Right lobe of liver (tissue), 6 donors: Measurements from ENCODE around the gene MIDN. TPM values are rescaled to one million over a fixed set of nuclear protein-coding genes. Genes with fewer than 3 reads are reported as not detected.

ENCODE experiments used
- ATAC-seq, 4 donors: fragments of 200-7000 bp; cut with Tn5 transposase; one replicate each; pipeline ENCODE4 v1.9.1; 2020; ENCODE audit warnings: mild to moderate bottlenecking in 4 of 4, moderate library complexity in 4 of 4
- DNase-seq, 3 donors: peaks; one replicate each; pipeline ENCODE4 v3.0.0-alpha.2; 2020
- H3K27ac ChIP-seq, 3 donors: fragments of 200-600 bp; one replicate each; pipeline ENCODE4 v1.8.0; 2022
- H3K27me3 ChIP-seq, 2 donors: fragments of 200-600 bp; one replicate each; pipeline ENCODE4 v1.8.0; 2022
- H3K36me3 ChIP-seq, 4 donors: fragments of 200-600 bp; sonication (generic) in 1 of 4; one replicate each; pipeline versions ENCODE4 v1.5.1 to v1.8.0; 2017 to 2022; ENCODE audit warnings: control low read depth in 1 of 4
- H3K4me1 ChIP-seq, 4 donors: fragments of 200-600 bp; sonication (generic) in 1 of 4; one replicate each; pipeline versions ENCODE4 v1.5.1 to v1.8.0; 2017 to 2022; ENCODE audit warnings: control low read depth in 1 of 4
- H3K4me3 ChIP-seq, 3 donors: fragments of 200-600 bp; one replicate each; pipeline ENCODE4 v1.8.0; 2022
- H3K9me3 ChIP-seq, 4 donors: fragments of 200-600 bp; sonication (generic) in 1 of 4; one replicate each; pipeline versions ENCODE4 v1.5.1 to v1.8.0; 2017 to 2022; ENCODE audit warnings: control low read depth in 1 of 4
- POLR2A ChIP-seq: fragments of 450-650 bp; IDR thresholded peaks from one replicate; pipeline ENCODE4 v1.6.1; 2017; ENCODE audit warnings: antibody characterized with exemption, mild to moderate bottlenecking
- WGBS: methylation state at CpG from one replicate; pipeline ENCODE4 v1.1.6; 2018; ENCODE audit warnings: low coverage, low lambda C conversion rate; ENCODE audit not compliant: insufficient coverage; ENCODE audit errors: missing lambda C conversion rate; 5-methylcytosine and 5-hydroxymethylcytosine counted together
- intact Hi-C, 2 donors: fragments of 100-400 bp; cut with DNase I; formaldehyde crosslinking; loops; one replicate each; pipeline versions ENCODE4 v1.11.2 to v1.14.1; 2022
- total RNA-seq, 6 experiments: library from RNA; depleted of rRNA in 2 of 6; stranded (reverse); fragments of >200 nt in 2 of 6; fragmentation: NEBNext Ultra II Directional in 3 of 6; extraction: Animal tissue kit (Norgen Biotek cat#: 25700) in 3 of 6; gene quantifications; one replicate each; pipeline versions ENCODE4 v1.1.0 to v1.2.4, GENCODE V29; 2016 to 2023
- TF ChIP-seq, protein P1 (sequence below), 4 donors: fragments of 200-600 bp in 3 of 4; fragments of 450-650 bp in 1 of 4; IDR thresholded peaks; one replicate each; pipeline versions ENCODE4 v1.5.1 to v1.8.0; 2016 to 2022; ENCODE audit warnings: antibody characterized with exemption in 4 of 4, mild to moderate bottlenecking in 2 of 4
- donor health status: DM: no; HTN: yes; CAD: no.
- donor health status: DM: no; HTN: no; CAD: no.
- donor health status: DM: no; HTN: no; CAD: no.
- donor health status: DM: no; HTN: yes; CAD: no.
- donor health status: DM: no; HTN: yes; CAD: no.

The MIDN gene
- total RNA-seq, 6 experiments from 2014 or later = 22.3 to 55.1 (median 29.3) TPM

- H3K9me3 ChIP-seq = no peaks in the 10 kb centered on the region
- 100% methylated on average over 1 of the region's 12 CpGs for WGBS
- intact Hi-C loops = loop anchor here in 1 of 2 donors (5.0 kb wide), 1 partner anchor 119 kb away; no protein-coding TSS in a partner anchor
- H3K27ac ChIP-seq = no peak overlapping the region
- ATAC-seq (no peak), DNase-seq (peak in 1 of 3 donors; percentile 30)
- H3K4me1 ChIP-seq = peaks cover 0 to 33% (median 15%) of the 10 kb centered on the region in 4 donors
- H3K27me3 ChIP-seq = no peaks in the 10 kb centered on the region
- H3K36me3 ChIP-seq = peaks cover 0 to 26% (median 13%) of the 10 kb centered on the region in 4 donors
- no peak for TF ChIP-seq POLR2A
- TF ChIP-seq, protein P1, sequence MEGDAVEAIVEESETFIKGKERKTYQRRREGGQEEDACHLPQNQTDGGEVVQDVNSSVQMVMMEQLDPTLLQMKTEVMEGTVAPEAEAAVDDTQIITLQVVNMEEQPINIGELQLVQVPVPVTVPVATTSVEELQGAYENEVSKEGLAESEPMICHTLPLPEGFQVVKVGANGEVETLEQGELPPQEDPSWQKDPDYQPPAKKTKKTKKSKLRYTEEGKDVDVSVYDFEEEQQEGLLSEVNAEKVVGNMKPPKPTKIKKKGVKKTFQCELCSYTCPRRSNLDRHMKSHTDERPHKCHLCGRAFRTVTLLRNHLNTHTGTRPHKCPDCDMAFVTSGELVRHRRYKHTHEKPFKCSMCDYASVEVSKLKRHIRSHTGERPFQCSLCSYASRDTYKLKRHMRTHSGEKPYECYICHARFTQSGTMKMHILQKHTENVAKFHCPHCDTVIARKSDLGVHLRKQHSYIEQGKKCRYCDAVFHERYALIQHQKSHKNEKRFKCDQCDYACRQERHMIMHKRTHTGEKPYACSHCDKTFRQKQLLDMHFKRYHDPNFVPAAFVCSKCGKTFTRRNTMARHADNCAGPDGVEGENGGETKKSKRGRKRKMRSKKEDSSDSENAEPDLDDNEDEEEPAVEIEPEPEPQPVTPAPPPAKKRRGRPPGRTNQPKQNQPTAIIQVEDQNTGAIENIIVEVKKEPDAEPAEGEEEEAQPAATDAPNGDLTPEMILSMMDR (IDR thresholded peaks at IDR 0.05) = no peak
- H3K4me3 ChIP-seq = no peak overlapping the region
Measured at GRCh38 chr19:1278074-1278473, 29.7 kb downstream of the MIDN start.

DNA sequence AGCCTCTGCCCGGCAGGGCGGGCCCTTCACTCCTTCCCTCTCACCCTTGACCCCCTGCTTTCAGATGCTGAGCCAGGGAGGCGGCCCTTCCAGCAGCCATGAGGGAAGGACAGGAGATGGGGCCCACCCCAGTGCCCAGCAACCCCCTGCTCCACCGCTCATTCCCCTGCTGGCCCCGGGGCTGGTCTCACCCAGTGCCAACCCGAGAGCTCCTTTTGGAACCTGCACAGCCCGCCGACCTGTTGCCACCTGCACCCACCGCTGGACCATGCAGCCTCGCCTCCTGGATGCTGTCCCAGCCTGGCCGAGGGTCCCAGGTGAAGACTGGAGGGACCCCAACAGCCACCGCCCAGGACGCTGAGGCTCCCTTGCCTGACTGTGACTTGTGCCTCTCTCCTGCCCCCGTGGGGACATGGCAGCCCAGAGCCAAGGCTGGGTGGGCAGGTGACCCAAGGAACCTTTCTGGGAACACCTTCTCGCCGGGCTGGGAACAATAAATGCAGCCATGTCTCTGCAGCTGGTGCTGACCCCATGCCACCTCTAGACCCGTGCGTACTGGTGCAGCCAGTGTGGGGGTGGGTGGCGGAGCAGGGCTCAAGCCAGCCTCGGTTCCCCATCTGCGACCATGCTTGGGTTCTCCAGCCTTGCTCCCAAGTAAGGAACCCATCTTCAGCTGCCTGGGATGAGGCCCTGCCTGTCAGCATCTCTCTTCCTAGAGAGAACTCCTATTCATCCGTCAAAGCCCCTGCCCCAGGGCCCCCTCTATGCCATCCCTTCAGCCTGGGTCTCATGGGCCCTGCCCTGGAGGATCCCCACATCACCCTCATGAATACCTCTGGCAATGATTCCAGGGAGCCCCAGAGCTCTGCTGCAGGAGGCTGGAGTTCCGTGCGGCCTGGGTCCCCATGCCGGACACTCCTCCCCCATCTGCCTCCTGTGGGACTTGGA is 30.6 kb downstream of the MIDN start:
- TF ChIP-seq POLR2A = no peak
- TF ChIP-seq, protein P1 (IDR thresholded peaks at IDR 0.05) = no peak
- intact Hi-C loops = loop anchor here in 1 of 2 donors (5.0 kb wide), 1 partner anchor 118 kb away; no protein-coding TSS in a partner anchor
- 49% methylated on average over 8 of the region's 25 CpGs for WGBS
- no peak for ATAC-seq
- Histone ChIP-seq H3K4me1 (peaks cover 0 to 33% (median 14%) of the 10 kb centered on the region in 4 donors), H3K27ac (no peak overlapping the region), H3K27me3 (no peaks in the 10 kb centered on the region), H3K36me3 (peaks cover 0 to 17% (median 7%) of the 10 kb centered on the region in 4 donors), H3K9me3 (no peaks in the 10 kb centered on the region), H3K4me3 (no peak overlapping the region)
- DNase-seq = peak in 2 of 3 donors; percentile 35 to 66

- TF ChIP-seq POLR2A = no peak
- TF ChIP-seq, protein P1 (IDR thresholded peaks at IDR 0.05) = peak; percentile 85 to 98 (median 97)
- DNase-seq (peak; percentile 82 to 88 (median 82)), ATAC-seq (peak; percentile 26 to 40 (median 32))
- Histone ChIP-seq H3K4me1 (peaks cover 0 to 33% (median 14%) of the 10 kb centered on the region in 4 donors), H3K9me3 (no peaks in the 10 kb centered on the region), H3K4me3 (no peak overlapping the region), H3K36me3 (peaks cover 0 to 8% (median 2%) of the 10 kb centered on the region in 4 donors), H3K27me3 (no peaks in the 10 kb centered on the region), H3K27ac (no peak overlapping the region)
- WGBS = 19% methylated on average over 6 of the region's 10 CpGs
- intact Hi-C loops = loop anchor here (5.0 to 10.0 kb wide), 3 partner anchors 115 to 225 kb away; no protein-coding TSS in a partner anchor
Measured at GRCh38 chr19:1279782-1280341, 31.5 kb downstream of the MIDN start.

GRCh38 chr19:1280636-1281568 is 32.5 kb downstream of the MIDN start:
- H3K4me1 ChIP-seq = peaks cover 0 to 37% (median 14%) of the 10 kb centered on the region in 4 donors
- ATAC-seq (no peak), DNase-seq (peak in 2 of 3 donors; percentile 29 to 56)
- peaks cover 0 to 7% (median 2%) of the 10 kb centered on the region in 4 donors for H3K36me3 ChIP-seq
- 75% methylated on average over 12 of the region's 53 CpGs for WGBS
- TF ChIP-seq, protein P1 (IDR thresholded peaks at IDR 0.05) = no peak
- no peak for TF ChIP-seq POLR2A
- no peak overlapping the region for H3K27ac ChIP-seq
- H3K9me3 ChIP-seq = no peaks in the 10 kb centered on the region
- H3K27me3 ChIP-seq = no peaks in the 10 kb centered on the region
- no peak overlapping the region for H3K4me3 ChIP-seq
- intact Hi-C loops = loop anchor here in 1 of 2 donors (10.0 kb wide), 2 partner anchors 114 to 224 kb away; no protein-coding TSS in a partner anchor
